Small intestine (tissue), 7 donors: ENCODE measurements around the gene ZNF117. TPM values are rescaled to one million over a fixed set of nuclear protein-coding genes. Genes with fewer than 3 reads are reported as not detected.
"Not testable (repeated sequence)": the region's sequence is repeated elsewhere in the genome, so short reads cannot be mapped to it uniquely, and the experiment has no call there.

ENCODE experiments used
- DNase-seq, 2 donors: peaks; one replicate each; pipeline versions ENCODE4 v3.0.0 to v3.0.0-alpha.2; 2013
- FAIRE-seq: peaks from 2 replicates; lab custom pipeline; 2012; peaks lifted over from hg19 to GRCh38; lab: Jason Lieb, UNC
- H3K27ac ChIP-seq, 3 donors: one replicate each; pipeline ENCODE4 v1.5.1; 2013; ENCODE audit warnings: low read length in 2 of 3, mild to moderate bottlenecking in 2 of 3, control low read depth in 1 of 3, inconsistent platforms in 1 of 3, low read depth in 1 of 3, moderate library complexity in 1 of 3
- H3K27me3 ChIP-seq, 3 donors: one replicate each; pipeline ENCODE4 v1.6.1; 2013; ENCODE audit warnings: low read length in 3 of 3, inconsistent platforms in 1 of 3; ENCODE audit not compliant: control insufficient read depth in 3 of 3, insufficient read depth in 3 of 3
- H3K36me3 ChIP-seq, 3 donors: one replicate each; pipeline ENCODE4 v1.6.1; 2013; ENCODE audit warnings: low read length in 3 of 3, inconsistent platforms in 1 of 3, low read depth in 1 of 3, mild to moderate bottlenecking in 1 of 3, moderate library complexity in 1 of 3; ENCODE audit not compliant: control insufficient read depth in 3 of 3, insufficient read depth in 2 of 3
- H3K4me1 ChIP-seq, 3 donors: one replicate each; pipeline ENCODE4 v1.6.1; 2013; ENCODE audit warnings: low read length in 2 of 3, inconsistent platforms in 1 of 3, low read depth in 1 of 3, mild to moderate bottlenecking in 1 of 3, moderate library complexity in 1 of 3; ENCODE audit not compliant: control insufficient read depth in 3 of 3, insufficient read depth in 2 of 3
- H3K4me3 ChIP-seq, 3 donors: one replicate each; pipeline ENCODE4 v1.5.1; 2013; ENCODE audit warnings: low read length in 3 of 3, control low read depth in 1 of 3, inconsistent platforms in 1 of 3, low read depth in 1 of 3, mild to moderate bottlenecking in 1 of 3, moderate library complexity in 1 of 3
- H3K9me3 ChIP-seq, 2 donors: one replicate each; pipeline ENCODE4 v1.6.1; 2013; ENCODE audit warnings: low read depth in 1 of 2, low read length in 1 of 2; ENCODE audit not compliant: control insufficient read depth in 2 of 2, insufficient read depth in 1 of 2
- WGBS, 3 donors: extraction: QIAGEN DNeasy Blood & Tissue Kit; methylation state at CpG; one replicate each; pipeline ENCODE4 v1.1.7; 2013; 5-methylcytosine and 5-hydroxymethylcytosine counted together
- polyA plus RNA-seq, 4 donors: library from polyadenylated mRNA; stranded (reverse) in 3 of 4; unstranded in 1 of 4; fragments of 200-250 nt in 3 of 4; fragments of 120-200 nt in 1 of 4; gene quantifications; one replicate each; pipeline versions ENCODE4 v1.2.1 to v1.2.3, GENCODE V29; 2013
- donor health status: healthy with polysubstance abuse.
- donor health status: control.
- donor health status: control.
- donor health status: Bipolar disorder and iron deficiency.
- donor health status: healthy.

Gene ZNF117
- polyA plus RNA-seq, 4 donors: 0.27 to 19.7 (median 1.3) TPM

DNA sequence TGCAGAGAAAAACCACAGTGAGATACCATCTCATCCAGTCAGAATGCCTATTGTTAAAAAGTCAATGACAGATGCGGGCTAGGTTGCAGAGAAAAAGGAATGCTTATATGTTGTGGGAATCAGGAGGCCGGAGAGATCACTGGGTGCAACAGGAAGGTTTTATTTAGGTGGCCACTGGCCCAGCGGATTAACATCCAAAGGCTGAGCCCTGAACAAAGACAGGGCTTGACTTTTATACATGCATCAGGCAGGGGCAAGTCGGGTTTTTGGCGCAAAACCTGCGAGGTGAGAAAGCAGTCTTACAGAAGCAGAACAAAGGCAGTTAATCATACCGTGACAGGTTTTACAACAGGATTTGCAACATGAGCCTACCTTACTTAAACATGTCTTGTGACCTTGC lies 620 bp downstream of the ZNF117 start:
- DNase-seq (no peak), FAIRE-seq (no peak)
- Histone ChIP-seq H3K4me1 (no peaks in the 10 kb centered on the region), H3K4me3 (no peak overlapping the region), H3K27ac (no peak overlapping the region), H3K27me3 (no peaks in the 10 kb centered on the region), H3K9me3 (peaks cover 0 to 63% of the 10 kb centered on the region in 2 donors), H3K36me3 (peaks cover 0 to 6% (median 2%) of the 10 kb centered on the region in 3 donors)
- 95 to 98% (median 97%) methylated on average over 7 of the region's 7 CpGs for WGBS, 3 donors

DNA sequence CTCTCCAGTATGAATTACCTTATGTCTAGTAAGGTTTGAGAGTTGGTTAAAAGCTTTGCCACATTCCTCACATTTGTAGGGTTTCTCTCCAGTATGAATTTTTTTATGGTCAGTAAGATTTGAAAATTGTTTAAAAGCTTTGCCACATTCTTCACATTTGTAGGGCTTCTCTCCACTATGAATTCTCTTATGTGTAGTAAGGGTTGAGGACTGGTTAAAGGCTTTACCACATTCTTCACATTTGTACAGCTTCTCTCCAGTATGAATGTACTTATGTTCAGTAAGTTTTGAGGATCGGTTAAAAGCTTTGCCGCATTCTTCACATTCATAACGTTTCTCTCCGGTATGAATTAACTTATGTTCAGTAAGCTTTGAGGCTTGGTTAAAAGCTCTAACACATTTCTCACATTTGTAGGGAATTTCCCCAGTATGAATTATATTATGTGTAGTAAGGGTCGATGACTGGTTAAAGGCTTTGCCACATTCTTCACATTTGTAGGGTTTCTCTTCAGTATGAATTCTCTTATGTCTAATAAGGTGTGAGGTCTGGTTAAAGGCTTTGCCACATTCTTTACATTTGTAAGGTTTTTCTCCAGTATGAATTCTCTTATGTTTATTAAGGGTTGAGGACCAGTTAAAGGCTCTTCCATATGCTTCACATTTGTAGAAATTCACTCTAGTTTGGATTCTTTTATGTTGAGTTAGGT lies 12.2 kb downstream of the ZNF117 start:
- H3K9me3 ChIP-seq: peaks cover 0 to 14% of the 10 kb centered on the region in 2 donors
- WGBS, 3 donors: 96 to 98% (median 97%) methylated on average over 5 of the region's 5 CpGs
- FAIRE-seq: no peak

DNA sequence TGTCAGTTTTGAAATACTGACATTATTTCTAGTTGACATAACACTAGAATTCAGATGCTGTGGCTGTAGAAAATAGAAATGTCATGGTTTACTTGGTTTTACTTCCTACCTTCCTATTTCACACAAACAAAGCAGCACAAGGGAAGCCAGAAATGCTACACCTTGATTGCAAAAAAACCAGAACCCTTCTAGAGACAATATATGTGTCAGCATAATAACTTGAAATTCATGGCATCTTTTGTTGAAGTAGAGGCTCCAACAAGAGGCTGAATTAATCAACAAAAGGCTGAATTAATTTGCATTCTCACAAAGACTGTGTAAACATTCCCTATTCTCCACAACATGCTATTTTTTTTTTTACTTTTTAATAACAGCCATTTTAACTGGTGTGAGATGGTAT lies 25.2 kb downstream of the ZNF117 start:
- H3K4me3 ChIP-seq: no peak overlapping the region
- peaks cover 0 to 2% of the 10 kb centered on the region in 2 donors for H3K9me3 ChIP-seq
- no peak for FAIRE-seq
- no peaks in the 10 kb centered on the region for H3K4me1 ChIP-seq
- no peak overlapping the region for H3K27ac ChIP-seq
- no peaks in the 10 kb centered on the region for H3K27me3 ChIP-seq
- no peaks in the 10 kb centered on the region for H3K36me3 ChIP-seq
- no peak for DNase-seq

More for the DNA sequence above, 12.2 kb downstream of the ZNF117 start:
- no peaks in the 10 kb centered on the region for H3K4me1 ChIP-seq
- no peak for DNase-seq
- H3K27me3 ChIP-seq: no peaks in the 10 kb centered on the region
- H3K36me3 ChIP-seq: peaks cover 0 to 9% (median 7%) of the 10 kb centered on the region in 3 donors
- H3K4me3 ChIP-seq: no peak overlapping the region
- H3K27ac ChIP-seq: no peak overlapping the region

DNA sequence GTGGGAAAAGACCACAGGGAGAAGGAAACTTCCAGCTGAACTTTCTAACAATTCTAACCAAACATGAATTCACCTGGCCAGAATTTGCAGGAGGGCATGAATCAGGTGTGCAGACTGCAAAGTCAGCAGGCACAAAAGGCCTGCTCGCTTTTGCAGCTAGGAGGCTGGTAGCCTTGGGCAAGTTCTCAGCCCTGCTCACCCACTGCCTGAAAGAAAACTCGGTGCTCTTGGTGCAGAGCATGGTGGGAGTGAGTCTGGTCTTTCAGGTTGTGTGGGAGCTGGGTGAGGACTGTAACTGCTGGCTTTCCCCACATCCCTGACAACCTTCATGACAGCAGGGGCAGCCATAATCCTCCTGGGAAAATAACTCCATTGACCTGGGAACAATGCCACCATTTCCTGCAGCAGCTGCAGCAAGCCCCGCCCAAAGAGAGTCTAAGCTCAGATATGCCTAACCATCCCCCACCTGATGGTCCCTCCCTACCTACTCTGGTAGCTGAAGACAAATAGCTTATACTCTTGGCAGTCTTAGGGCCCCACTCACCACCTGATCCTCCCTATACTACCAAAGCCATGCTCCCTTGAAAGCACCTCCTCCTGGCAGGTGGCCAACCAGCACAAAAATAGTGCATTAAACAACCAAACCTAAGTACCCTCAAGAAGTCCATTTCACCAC lies 31.6 kb downstream of the ZNF117 start:
- Histone ChIP-seq H3K36me3 (no peaks in the 10 kb centered on the region), H3K4me1 (no peaks in the 10 kb centered on the region), H3K4me3 (no peak overlapping the region), H3K27me3 (no peaks in the 10 kb centered on the region), H3K9me3 (peaks cover 0 to 6% of the 10 kb centered on the region in 2 donors), H3K27ac (no peak overlapping the region)
- FAIRE-seq: no peak
- no peak for DNase-seq
- 77 to 83% (median 82%) methylated on average over 3 of the region's 3 CpGs for WGBS, 3 donors

DNA sequence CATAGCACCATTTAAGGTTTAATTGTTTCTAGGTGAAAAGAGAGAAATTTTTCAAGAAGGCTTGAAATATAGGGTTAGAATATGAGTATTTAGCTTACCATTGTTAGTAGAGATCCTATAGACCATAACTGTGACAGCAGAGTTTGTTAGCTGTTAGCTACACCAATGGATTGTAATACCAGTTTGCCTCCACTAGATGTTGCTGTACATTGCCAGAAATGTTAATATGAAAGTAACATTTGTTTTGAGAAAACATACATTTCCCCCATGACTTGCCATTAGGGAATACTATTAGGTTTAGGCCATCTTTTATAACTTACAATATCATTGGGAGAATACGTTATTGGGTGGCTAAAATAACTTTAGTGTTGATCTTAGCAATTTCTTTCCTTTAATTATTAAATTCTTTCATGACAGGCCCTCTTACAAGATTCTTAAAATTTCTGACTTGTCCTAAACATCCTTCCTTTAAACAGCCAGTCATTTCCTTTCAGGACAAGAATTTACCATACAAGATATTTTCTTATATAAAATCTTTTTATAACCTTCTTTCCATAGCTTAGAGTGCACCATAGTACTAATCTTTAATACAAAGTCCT lies 39.5 kb downstream of the ZNF117 start:
- Histone ChIP-seq H3K27ac (no peak overlapping the region), H3K9me3 (no peaks in the 10 kb centered on the region), H3K4me3 (no peak overlapping the region), H3K27me3 (peaks cover 0 to 19% (median 10%) of the 10 kb centered on the region in 3 donors), H3K4me1 (peaks cover 0 to 2% (median 0%) of the 10 kb centered on the region in 3 donors), H3K36me3 (no peaks in the 10 kb centered on the region)
- DNase-seq (peak; percentile 48 to 54), FAIRE-seq (no peak)
- WGBS, 3 donors: 8 to 13% (median 11%) methylated on average over 1 of the region's 1 CpG

DNA sequence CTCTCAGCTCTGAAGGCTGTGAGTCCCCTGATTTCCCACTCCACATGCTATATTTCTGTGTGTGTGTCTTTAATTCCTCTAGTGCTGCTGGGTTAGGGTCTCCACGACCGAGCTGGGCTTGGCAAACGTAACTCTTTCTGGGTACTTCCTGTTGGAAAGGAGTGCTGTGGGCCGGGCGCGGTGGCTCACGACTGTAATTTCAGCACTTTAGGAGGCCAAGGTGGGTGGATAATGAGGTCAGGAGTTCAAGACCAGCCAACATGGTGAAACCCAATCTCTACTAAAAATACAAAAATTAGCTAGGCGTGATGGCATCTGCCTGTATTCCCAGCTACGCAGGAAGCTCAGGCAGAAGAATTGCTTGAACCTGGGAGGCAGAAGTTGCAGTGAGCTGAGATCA lies 40.2 kb downstream of the ZNF117 start:
- peaks cover 0 to 26% (median 13%) of the 10 kb centered on the region in 3 donors for H3K27me3 ChIP-seq
- not testable (repeated sequence) for DNase-seq, FAIRE-seq, H3K27ac ChIP-seq, H3K4me1 ChIP-seq, H3K4me3 ChIP-seq, H3K9me3 ChIP-seq, H3K36me3 ChIP-seq
- WGBS, 3 donors: 35 to 45% (median 42%) methylated on average over 9 of the region's 9 CpGs

DNA sequence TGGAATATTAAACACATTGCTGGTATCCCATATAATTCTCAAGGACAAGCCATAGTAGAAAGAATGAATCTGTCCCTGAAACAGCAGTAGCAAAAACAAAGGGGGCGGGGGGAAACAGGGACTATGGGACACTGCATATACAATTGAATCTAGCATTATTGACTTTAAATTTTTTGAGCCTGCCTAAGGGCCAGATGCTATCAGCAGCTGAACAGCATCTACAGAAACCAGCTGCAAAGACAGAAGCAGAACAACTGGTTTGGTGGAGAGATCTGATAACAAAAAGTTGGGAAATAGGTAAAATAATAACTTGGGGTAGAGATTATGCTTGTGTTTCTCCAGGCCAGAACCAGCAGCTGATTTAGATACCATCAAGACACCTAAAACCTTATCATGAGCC lies 42.1 kb downstream of the ZNF117 start:
- not testable (repeated sequence) for H3K4me3 ChIP-seq, DNase-seq, H3K9me3 ChIP-seq, H3K4me1 ChIP-seq, FAIRE-seq, H3K27ac ChIP-seq, H3K36me3 ChIP-seq
- H3K27me3 ChIP-seq: peaks cover 0 to 28% (median 15%) of the 10 kb centered on the region in 3 donors
- 89 to 93% (median 93%) methylated on average over 1 of the region's 1 CpG for WGBS, 3 donors

DNA sequence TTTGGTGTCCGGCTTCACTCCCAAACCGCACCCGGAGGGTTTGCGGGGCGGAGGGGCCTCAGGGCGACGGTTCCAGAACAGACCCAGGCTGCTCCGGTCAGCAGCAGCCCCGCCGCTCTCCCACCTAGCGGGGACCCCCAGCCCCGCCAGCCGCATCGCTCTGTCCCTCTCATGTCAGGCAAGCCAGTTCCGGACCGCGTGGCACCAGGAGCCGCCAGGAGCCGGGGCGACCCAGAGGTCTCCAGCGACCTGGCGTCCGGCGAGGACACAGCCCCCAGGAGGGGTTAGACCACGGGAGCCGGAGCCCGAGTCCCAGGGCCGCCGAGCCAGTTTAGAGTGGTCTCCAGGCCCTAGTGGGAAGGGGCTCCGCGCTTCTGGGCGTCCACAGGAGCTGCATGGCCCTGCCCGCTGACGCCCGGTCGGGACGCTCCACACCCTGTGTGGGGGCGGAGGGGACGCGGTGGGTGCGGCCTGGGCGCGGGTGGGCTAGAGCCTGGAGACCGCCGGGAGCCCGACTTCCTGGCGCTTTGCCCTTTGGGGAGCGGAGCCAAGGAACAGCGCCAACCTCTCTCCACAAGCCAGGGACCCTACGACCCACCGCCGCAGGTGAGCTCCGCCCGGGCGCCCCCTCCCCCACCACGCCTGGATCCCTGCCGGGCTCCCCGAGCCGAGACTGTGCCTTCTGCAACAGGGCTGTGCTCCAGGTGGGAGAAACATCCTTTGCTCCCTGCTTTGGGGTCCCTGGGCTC lies 43.4 kb downstream of the ZNF117 start:
- Histone ChIP-seq H3K27me3 (peaks cover 0 to 30% (median 15%) of the 10 kb centered on the region in 3 donors), H3K4me3 (peak overlapping the region in 2 of 3 donors; percentile 14 to 30), H3K36me3 (no peaks in the 10 kb centered on the region), H3K4me1 (peaks cover 0 to 2% (median 0%) of the 10 kb centered on the region in 3 donors), H3K9me3 (no peaks in the 10 kb centered on the region), H3K27ac (no peak overlapping the region)
- FAIRE-seq (no peak), DNase-seq (peak in 1 of 2 donors; percentile 39)
- 3 to 6% (median 3%) methylated on average over 53 to 59 of the region's 59 CpGs for WGBS, 3 donors
